Panc1 (cell line): ENCODE results near the gene ARL5C. TPM values are rescaled to one million over a fixed set of nuclear protein-coding genes. Genes with fewer than 3 reads are reported as not detected.

Experiments
- ATAC-seq: fragments of 200-7000 bp; cut with Tn5 transposase; 2 replicates; pipeline ENCODE4 v1.9.1; 2020; ENCODE audit warnings: mild to moderate bottlenecking, moderate library complexity
- BruUV-seq: library from RNA; stranded (reverse); fragments of 400-500 nt; replicated peaks from 2 replicates; lab custom pipeline; 2021; lab: Mats Ljungman, UMichigan
- CTCF ChIA-PET: fragments of 300-600 bp; sonication (Branson Sonifier 250); formaldehyde crosslinking; loops from one replicate; lab custom pipeline; 2022; ENCODE audit warnings: antibody characterized with exemption; lab: Charles Lee
- POLR2A ChIA-PET: fragments of 300-600 bp; sonication (Branson Sonifier 250); formaldehyde crosslinking; loops from one replicate; lab custom pipeline; 2022; ENCODE audit warnings: antibody characterized with exemption; lab: Charles Lee
- DNase-seq: peaks from one replicate; pipeline ENCODE4 v3.0.0-alpha.2; 2010; ENCODE audit warnings: low read depth, low spot score
- H3K27ac ChIP-seq: 2 replicates; pipeline ENCODE4 v1.5.1; 2011; ENCODE audit warnings: mild to moderate bottlenecking, low read length, inconsistent platforms
- H3K27me3 ChIP-seq: fragments of 200-500 bp; sonication (Bioruptor generic); 2 replicates; pipeline ENCODE4 v1.6.0; 2014; ENCODE audit warnings: low read length, inconsistent platforms; ENCODE audit not compliant: control insufficient read depth, insufficient read depth
- H3K36me3 ChIP-seq: fragments of 200-500 bp; sonication (Bioruptor generic); 2 replicates; pipeline ENCODE4 v1.5.1; 2014; ENCODE audit warnings: inconsistent platforms, mild to moderate bottlenecking, low read length, moderate library complexity; ENCODE audit not compliant: control insufficient read depth, insufficient read depth
- H3K4me1 ChIP-seq: 2 replicates; pipeline ENCODE4 v1.5.1; 2011; ENCODE audit warnings: inconsistent platforms, mild to moderate bottlenecking, low read length, moderate library complexity; ENCODE audit not compliant: control insufficient read depth, insufficient read depth
- H3K4me3 ChIP-seq, 2 experiments: 2 replicates each; pipeline ENCODE4 v1.5.1; 2011 to 2012; ENCODE audit warnings: low read depth in 2 of 2, low read length in 2 of 2, mild to moderate bottlenecking in 2 of 2, inconsistent platforms in 1 of 2, moderate library complexity in 1 of 2
- H3K9me3 ChIP-seq: fragments of 200-500 bp; sonication (Bioruptor generic); 2 replicates; pipeline ENCODE4 v1.5.1; 2014; ENCODE audit warnings: low read depth, mild to moderate bottlenecking, inconsistent platforms, low read length, moderate library complexity; ENCODE audit not compliant: control insufficient read depth, insufficient read depth
- POLR2AphosphoS5 ChIP-seq: IDR thresholded peaks from 2 replicates; pipeline ENCODE4 v1.6.1; 2012; ENCODE audit warnings: mild to moderate bottlenecking, low read depth, low read length, moderate library complexity
- SIN3A ChIP-seq: IDR thresholded peaks from 2 replicates; pipeline ENCODE4 v1.6.1; 2012; ENCODE audit warnings: low read depth, mild to moderate bottlenecking, low read length, moderate library complexity, borderline replicate concordance; ENCODE audit not compliant: insufficient read depth
- TCF7L2 ChIP-seq: IDR thresholded peaks from 2 replicates; pipeline ENCODE4 v1.6.1; 2011; ENCODE audit warnings: mild to moderate bottlenecking, low read depth, low read length, inconsistent platforms
- in situ Hi-C: cut with HindIII; loops from 2 replicates; pipeline ENCODE4 v1.10.0; 2016; ENCODE audit warnings: low sequenced_read_pairs, low pct_unique_long_range_greater_than_20kb
- intact Hi-C: fragments of 100-400 bp; cut with micrococcal nuclease; formaldehyde crosslinking; loops from one replicate; pipeline ENCODE4 v1.10.0; 2022; ENCODE audit not compliant: unreplicated experiment
- total RNA-seq: library from RNA; stranded (reverse); gene quantifications from one replicate; pipeline ENCODE4 v1.2.1, GENCODE V29; 2021; ENCODE audit not compliant: unreplicated experiment
- TF ChIP-seq, protein P1 (sequence below), 2 experiments: IDR thresholded peaks; 2 replicates each; pipeline ENCODE4 v1.6.1; 2011 to 2012; ENCODE audit warnings: low read depth in 2 of 2, control low read depth in 1 of 2, low read length in 1 of 2, mild to moderate bottlenecking in 1 of 2, moderate library complexity in 1 of 2; ENCODE audit not compliant: insufficient read depth in 1 of 2
- TF ChIP-seq, protein P2 (sequence below): fragments of 450-650 bp; IDR thresholded peaks from 2 replicates; pipeline ENCODE4 v1.5.1; 2017; ENCODE audit warnings: mild to moderate bottlenecking

Gene ARL5C
- total RNA-seq, 1 experiment from 2014 or later, result not detected

DNA sequence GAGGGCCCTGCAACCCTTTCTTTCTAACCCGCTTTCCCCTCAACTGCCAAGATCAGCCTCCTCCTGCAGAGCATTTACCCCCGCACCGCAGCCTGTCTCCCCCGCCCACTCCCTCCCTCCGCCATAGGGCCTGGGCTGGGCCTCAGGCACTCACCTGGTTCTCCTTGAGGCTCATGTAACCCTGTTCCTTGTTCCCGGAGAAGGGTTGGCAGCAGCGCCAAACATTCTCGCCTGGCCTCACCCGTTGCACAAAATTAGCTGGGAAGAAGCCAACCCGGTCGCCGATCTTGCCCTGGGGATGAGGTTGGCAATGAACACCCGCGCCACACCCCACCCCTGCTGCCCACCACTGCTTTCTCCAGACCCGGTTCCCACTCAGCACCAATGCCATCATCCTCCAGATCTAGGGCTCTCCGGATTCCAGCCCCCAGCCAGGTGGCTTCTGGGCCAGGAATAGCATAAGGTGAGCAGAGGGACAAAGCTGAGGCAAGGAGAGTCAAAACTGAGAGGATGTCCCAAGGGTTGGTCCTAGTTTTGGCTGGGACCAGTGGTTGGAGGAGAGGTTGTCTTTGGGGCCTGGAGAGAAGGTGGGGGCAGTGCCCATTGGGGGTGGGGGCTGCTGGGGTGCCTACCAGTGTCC lies 47.0 kb upstream of the ARL5C start:
- ATAC-seq (no peak), DNase-seq (no peak)
- intact Hi-C loops (no loop called here), in situ Hi-C loops (no loop called here)
- no peak overlapping the region for H3K4me3 ChIP-seq
- H3K9me3 ChIP-seq, result no peaks in the 10 kb centered on the region
- BruUV-seq, result no TSS peak
- H3K36me3 ChIP-seq, result no peaks in the 10 kb centered on the region
- no peak overlapping the region for H3K27ac ChIP-seq
- TF ChIP-seq TCF7L2, result no peak
- peaks cover 5% of the 10 kb centered on the region; the same call in 1 of the 2 replicates for H3K4me1 ChIP-seq
- H3K27me3 ChIP-seq, result no peaks in the 10 kb centered on the region
- CTCF ChIA-PET, result interaction anchor here (0.9 kb wide), 1 partner anchor 32 kb away, joined by 5 read pairs; no protein-coding TSS in a partner anchor
- POLR2A ChIA-PET, result interaction anchor here (0.7 kb wide), 1 partner anchor 114 kb away, joined by 6 read pairs; no protein-coding TSS in a partner anchor

DNA sequence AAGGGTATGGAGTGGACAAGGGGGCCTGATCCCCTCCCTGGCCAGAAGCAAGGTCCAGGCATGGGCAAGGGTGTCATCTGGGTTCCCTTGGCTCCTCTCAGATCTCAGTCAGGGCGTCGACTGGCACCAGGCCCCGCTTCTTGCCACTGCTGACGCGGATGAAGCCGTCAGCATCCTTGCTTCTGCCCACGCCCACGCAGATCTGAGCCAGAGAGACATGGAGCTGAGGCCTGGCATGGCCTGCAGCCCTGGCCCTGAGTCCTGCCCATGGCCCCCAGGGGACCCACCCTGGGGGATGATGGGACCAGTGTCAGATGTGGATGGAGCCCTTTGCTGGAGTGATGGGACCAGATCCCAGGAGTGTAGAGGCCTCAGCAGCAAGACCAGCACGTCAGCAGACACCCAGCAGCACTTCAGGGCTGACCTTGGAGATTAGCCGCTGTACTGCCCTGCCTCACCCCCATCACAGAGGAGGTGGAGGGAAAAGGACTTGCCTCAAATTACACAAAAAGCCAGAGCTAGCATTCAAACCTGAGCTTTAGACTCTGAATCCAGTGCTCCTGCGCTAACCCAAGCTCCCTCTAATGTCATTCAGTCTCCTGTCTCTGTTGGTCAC lies 46.3 kb upstream of the ARL5C start:
- POLR2A ChIA-PET, result no interaction called here
- TF ChIP-seq POLR2AphosphoS5, result no peak
- TF ChIP-seq TCF7L2, result no peak
- intact Hi-C loops, result no loop called here
- Histone ChIP-seq H3K4me1 (peaks cover 5% of the 10 kb centered on the region; the same call in 1 of the 2 replicates), H3K4me3 (no peak overlapping the region), H3K27me3 (no peaks in the 10 kb centered on the region), H3K36me3 (no peaks in the 10 kb centered on the region), H3K9me3 (no peaks in the 10 kb centered on the region), H3K27ac (no peak overlapping the region)
- ATAC-seq, result no peak
- no peak for DNase-seq
- in situ Hi-C loops, result no loop called here
- no TSS peak for BruUV-seq
- CTCF ChIA-PET, result interaction anchor here (0.9 kb wide), 1 partner anchor 32 kb away, joined by 5 read pairs; no protein-coding TSS in a partner anchor

DNA sequence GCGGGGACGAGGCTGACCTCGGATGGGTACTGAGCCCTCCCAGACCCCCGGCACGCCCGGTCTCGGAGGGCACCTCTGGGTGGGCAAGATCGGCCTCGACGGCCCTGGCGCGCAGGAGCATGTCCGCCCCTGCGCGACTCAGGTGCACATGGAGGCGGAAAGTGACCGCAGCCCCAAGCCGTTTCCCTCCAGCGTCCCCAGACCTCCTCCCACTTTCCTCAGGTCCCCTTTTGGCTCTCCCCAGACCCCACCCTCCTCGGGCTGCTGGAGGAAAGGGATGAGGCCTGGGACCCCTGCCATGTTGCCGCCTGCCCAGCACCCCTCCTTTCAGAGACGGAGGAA lies 44.1 kb upstream of the ARL5C start:
- no peak for ATAC-seq
- intact Hi-C loops, result no loop called here
- POLR2A ChIA-PET, result no interaction called here
- H3K9me3 ChIP-seq, result no peaks in the 10 kb centered on the region
- in situ Hi-C loops, result no loop called here
- no peaks in the 10 kb centered on the region for H3K36me3 ChIP-seq
- peaks cover 5% of the 10 kb centered on the region; the same call in 1 of the 2 replicates for H3K4me1 ChIP-seq
- peak overlapping the region in 1 of 2 experiments; percentile 1; a peak in 1 of 4 replicates for H3K4me3 ChIP-seq
- CTCF ChIA-PET, result no interaction called here
- no TSS peak for BruUV-seq
- H3K27me3 ChIP-seq, result no peaks in the 10 kb centered on the region
- H3K27ac ChIP-seq, result no peak overlapping the region
- TF ChIP-seq POLR2AphosphoS5 (no peak), TCF7L2 (no peak), SIN3A (no peak)
- TF ChIP-seq, protein P1, sequence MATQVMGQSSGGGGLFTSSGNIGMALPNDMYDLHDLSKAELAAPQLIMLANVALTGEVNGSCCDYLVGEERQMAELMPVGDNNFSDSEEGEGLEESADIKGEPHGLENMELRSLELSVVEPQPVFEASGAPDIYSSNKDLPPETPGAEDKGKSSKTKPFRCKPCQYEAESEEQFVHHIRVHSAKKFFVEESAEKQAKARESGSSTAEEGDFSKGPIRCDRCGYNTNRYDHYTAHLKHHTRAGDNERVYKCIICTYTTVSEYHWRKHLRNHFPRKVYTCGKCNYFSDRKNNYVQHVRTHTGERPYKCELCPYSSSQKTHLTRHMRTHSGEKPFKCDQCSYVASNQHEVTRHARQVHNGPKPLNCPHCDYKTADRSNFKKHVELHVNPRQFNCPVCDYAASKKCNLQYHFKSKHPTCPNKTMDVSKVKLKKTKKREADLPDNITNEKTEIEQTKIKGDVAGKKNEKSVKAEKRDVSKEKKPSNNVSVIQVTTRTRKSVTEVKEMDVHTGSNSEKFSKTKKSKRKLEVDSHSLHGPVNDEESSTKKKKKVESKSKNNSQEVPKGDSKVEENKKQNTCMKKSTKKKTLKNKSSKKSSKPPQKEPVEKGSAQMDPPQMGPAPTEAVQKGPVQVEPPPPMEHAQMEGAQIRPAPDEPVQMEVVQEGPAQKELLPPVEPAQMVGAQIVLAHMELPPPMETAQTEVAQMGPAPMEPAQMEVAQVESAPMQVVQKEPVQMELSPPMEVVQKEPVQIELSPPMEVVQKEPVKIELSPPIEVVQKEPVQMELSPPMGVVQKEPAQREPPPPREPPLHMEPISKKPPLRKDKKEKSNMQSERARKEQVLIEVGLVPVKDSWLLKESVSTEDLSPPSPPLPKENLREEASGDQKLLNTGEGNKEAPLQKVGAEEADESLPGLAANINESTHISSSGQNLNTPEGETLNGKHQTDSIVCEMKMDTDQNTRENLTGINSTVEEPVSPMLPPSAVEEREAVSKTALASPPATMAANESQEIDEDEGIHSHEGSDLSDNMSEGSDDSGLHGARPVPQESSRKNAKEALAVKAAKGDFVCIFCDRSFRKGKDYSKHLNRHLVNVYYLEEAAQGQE (IDR thresholded peaks at IDR 0.05; ENCODE audit: insufficient read depth in 1 of 2, low read depth in 2 of 2, low read length in 1 of 2), result no peak
- TF ChIP-seq, protein P2, sequence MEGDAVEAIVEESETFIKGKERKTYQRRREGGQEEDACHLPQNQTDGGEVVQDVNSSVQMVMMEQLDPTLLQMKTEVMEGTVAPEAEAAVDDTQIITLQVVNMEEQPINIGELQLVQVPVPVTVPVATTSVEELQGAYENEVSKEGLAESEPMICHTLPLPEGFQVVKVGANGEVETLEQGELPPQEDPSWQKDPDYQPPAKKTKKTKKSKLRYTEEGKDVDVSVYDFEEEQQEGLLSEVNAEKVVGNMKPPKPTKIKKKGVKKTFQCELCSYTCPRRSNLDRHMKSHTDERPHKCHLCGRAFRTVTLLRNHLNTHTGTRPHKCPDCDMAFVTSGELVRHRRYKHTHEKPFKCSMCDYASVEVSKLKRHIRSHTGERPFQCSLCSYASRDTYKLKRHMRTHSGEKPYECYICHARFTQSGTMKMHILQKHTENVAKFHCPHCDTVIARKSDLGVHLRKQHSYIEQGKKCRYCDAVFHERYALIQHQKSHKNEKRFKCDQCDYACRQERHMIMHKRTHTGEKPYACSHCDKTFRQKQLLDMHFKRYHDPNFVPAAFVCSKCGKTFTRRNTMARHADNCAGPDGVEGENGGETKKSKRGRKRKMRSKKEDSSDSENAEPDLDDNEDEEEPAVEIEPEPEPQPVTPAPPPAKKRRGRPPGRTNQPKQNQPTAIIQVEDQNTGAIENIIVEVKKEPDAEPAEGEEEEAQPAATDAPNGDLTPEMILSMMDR, result no peak
- no peak for DNase-seq
